Liver (tissue), 3 donors: ENCODE data around the gene FBXW2.

Experiments
- FOXA2 ChIP-seq: IDR thresholded peaks from 2 replicates; pipeline ENCODE4 v1.6.1; 2016; ENCODE audit warnings: antibody characterized with exemption
- JUND ChIP-seq, 2 donors: IDR thresholded peaks; 2 replicates each; pipeline ENCODE4 v1.6.1; 2016; ENCODE audit warnings: antibody characterized with exemption in 2 of 2
- RAD21 ChIP-seq, 2 donors: IDR thresholded peaks; 2 replicates each; pipeline ENCODE4 v1.6.1; 2016; ENCODE audit warnings: antibody characterized with exemption in 2 of 2, mild to moderate bottlenecking in 2 of 2
- SP1 ChIP-seq: IDR thresholded peaks from 2 replicates; pipeline ENCODE4 v1.6.1; 2018; ENCODE audit warnings: antibody characterized with exemption, mild to moderate bottlenecking
- YY1 ChIP-seq: IDR thresholded peaks from 2 replicates; pipeline ENCODE4 v1.6.1; 2016; ENCODE audit warnings: antibody characterized with exemption, mild to moderate bottlenecking
- TF ChIP-seq, protein P1 (sequence below): IDR thresholded peaks from 2 replicates; pipeline ENCODE4 v1.6.1; 2016; ENCODE audit warnings: antibody characterized with exemption
- TF ChIP-seq, protein P2 (sequence below): fragments of 150-350 bp; IDR thresholded peaks from 2 replicates; pipeline ENCODE4 v1.5.1; 2017; ENCODE audit warnings: improper control_type of control experiment, low read depth, low read length; ENCODE audit not compliant: missing input control
- TF ChIP-seq, protein P3 (sequence below): IDR thresholded peaks from 2 replicates; pipeline ENCODE4 v1.6.1; 2016; ENCODE audit warnings: antibody characterized with exemption
- donor health status: healthy.
- donor health status: healthy.

DNA sequence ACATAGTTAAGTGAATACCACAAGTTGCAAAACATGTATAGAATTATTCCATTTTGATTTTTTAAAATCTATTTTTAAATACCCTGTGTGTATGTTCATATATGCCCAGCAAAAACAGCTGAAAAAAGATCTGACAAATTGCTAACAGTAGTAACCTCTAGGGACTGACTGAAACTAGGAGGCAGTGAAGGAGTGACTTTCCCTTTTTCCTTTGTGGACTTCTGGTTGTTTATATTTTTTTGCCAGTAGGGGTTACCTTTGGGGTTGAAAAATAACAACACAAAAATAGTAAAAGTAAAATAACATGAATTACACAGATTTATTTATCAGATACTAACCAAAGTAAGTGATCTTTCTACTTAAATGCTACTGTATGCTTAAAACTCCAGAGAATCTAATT lies 81.9 kb downstream of the FBXW2 start:
- TF ChIP-seq, protein P1, sequence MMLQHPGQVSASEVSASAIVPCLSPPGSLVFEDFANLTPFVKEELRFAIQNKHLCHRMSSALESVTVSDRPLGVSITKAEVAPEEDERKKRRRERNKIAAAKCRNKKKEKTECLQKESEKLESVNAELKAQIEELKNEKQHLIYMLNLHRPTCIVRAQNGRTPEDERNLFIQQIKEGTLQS, result no peak
- TF ChIP-seq, protein P2, sequence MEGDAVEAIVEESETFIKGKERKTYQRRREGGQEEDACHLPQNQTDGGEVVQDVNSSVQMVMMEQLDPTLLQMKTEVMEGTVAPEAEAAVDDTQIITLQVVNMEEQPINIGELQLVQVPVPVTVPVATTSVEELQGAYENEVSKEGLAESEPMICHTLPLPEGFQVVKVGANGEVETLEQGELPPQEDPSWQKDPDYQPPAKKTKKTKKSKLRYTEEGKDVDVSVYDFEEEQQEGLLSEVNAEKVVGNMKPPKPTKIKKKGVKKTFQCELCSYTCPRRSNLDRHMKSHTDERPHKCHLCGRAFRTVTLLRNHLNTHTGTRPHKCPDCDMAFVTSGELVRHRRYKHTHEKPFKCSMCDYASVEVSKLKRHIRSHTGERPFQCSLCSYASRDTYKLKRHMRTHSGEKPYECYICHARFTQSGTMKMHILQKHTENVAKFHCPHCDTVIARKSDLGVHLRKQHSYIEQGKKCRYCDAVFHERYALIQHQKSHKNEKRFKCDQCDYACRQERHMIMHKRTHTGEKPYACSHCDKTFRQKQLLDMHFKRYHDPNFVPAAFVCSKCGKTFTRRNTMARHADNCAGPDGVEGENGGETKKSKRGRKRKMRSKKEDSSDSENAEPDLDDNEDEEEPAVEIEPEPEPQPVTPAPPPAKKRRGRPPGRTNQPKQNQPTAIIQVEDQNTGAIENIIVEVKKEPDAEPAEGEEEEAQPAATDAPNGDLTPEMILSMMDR, result no peak
- TF ChIP-seq YY1 (no peak), SP1 (no peak), RAD21 (IDR thresholded peaks at IDR 0.05) (peak in 1 of 2 donors; percentile 10), JUND (IDR thresholded peaks at IDR 0.05) (no peak), FOXA2 (no peak)
- TF ChIP-seq, protein P3, sequence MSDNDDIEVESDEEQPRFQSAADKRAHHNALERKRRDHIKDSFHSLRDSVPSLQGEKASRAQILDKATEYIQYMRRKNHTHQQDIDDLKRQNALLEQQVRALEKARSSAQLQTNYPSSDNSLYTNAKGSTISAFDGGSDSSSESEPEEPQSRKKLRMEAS, result no peak
